HG02885 (cell line): ENCODE measurements around the gene KCNG2.

Experiments used
- ATAC-seq: cut with Tn5 transposase; IDR thresholded peaks from one replicate; pipeline ENCODE4 v1.9.1; 2021; ENCODE audit warnings: mild to moderate bottlenecking; ENCODE audit not compliant: unreplicated experiment, poor library complexity

Gene KCNG2

DNA sequence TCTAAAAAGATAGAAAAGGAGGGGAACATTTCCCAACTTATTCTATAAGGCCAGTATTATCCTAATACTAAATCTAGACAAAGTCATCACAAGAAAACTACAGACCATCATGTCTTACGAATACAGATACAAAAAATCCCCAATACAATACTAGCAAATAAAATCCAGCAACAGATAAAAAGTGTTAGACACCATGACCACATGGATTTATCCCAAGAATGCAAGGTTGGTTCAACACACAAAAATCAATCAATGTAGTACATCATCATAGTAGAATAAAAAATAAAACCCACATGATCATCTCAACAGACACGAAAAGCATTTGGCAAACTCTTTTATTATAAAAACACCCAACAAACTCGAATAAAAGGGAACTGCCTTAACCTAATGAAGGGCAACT, 135.2 kb downstream of the KCNG2 start:
- ATAC-seq, result no peak

- ATAC-seq, result no peak
These were observed 136.0 kb downstream of the KCNG2 start for GRCh38 chr18:79933765-79934164.

- ATAC-seq, result no peak
These were observed 136.8 kb downstream of the KCNG2 start for GRCh38 chr18:79934311-79935097.

- ATAC-seq, result no peak
These were observed 137.4 kb downstream of the KCNG2 start for GRCh38 chr18:79935098-79935480.

DNA sequence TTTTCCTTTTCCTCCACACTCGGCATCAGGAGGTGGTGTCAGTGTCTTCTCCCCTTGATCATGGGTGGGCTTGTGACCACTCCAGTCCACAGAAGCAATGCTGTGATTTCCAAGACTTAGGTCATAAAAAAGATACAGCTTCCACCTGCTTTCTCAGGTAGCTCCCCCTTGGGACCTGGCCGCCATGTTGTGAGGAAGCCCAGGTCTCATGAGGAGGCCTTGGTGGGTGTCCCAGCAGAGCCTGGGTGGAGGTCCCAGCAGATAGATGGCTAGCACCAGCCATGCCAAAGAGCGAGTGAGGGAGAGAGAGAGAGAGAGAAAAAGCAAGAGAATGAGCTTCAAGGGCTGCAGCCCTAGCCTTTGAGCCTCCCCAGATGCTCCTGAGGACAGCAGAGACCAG, 137.8 kb downstream of the KCNG2 start:
- no peak for ATAC-seq

- ATAC-seq, result no peak
These were observed 138.2 kb downstream of the KCNG2 start for GRCh38 chr18:79935925-79936324.

- no peak for ATAC-seq
These were observed 138.9 kb downstream of the KCNG2 start for GRCh38 chr18:79936641-79937040.

DNA sequence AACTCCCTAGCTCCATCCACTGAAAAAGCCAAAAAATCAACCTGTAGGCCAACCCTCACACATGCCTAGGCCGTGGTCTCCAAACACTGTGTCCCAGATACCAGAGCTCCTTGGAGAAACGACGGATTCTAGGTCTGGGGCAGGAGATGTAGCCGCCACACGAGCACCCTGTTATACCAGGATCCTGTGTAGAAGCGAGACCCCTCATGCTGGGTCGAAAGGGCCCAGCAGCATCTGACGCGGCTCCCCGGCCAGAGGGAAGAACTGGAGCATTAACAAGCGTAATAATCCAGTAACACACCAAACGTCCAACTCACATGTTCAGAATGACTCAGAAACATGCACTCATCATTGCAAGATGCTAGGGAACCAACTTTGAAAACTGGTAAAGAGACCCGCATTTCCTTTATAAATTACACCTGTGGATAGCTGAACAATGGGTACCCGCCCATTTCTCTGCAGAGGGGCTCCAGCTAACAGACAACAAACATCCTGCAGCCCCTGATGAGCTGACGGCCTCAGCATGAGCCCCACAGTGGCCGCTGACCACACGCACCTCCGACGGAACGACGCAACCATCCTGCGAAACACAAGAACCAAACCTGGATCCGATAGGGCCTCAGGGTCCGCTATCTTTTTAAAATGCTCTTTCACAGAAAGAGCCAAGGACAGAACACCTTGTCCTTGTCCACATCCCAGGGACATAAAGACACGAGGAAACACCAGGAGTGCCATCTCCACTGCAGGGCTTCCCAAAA, 139.5 kb downstream of the KCNG2 start:
- no peak for ATAC-seq

GRCh38 chr18:79938196-79938595, 140.5 kb downstream of the KCNG2 start:
- ATAC-seq, result no peak

DNA sequence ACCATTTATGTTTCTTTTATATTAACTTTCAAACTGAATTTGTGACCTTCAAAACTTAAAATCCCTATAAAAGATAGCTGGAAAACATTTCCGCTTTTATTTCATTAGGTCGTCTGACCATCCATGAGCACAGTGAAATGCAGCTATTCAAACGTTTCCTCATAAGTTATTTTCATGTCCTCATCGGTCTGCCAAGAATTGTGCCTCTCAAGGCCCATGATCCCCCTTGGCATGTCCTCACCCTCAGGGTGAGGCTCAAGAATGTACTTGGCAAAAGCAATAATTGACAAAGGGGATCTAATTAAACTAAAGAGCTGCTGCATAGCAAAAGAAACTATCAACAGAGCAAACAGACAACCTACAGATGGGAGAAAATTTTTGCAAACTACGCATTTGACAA, 141.4 kb downstream of the KCNG2 start:
- no peak for ATAC-seq

- ATAC-seq, result no peak
These were observed 142.5 kb downstream of the KCNG2 start for GRCh38 chr18:79940126-79940813.

DNA sequence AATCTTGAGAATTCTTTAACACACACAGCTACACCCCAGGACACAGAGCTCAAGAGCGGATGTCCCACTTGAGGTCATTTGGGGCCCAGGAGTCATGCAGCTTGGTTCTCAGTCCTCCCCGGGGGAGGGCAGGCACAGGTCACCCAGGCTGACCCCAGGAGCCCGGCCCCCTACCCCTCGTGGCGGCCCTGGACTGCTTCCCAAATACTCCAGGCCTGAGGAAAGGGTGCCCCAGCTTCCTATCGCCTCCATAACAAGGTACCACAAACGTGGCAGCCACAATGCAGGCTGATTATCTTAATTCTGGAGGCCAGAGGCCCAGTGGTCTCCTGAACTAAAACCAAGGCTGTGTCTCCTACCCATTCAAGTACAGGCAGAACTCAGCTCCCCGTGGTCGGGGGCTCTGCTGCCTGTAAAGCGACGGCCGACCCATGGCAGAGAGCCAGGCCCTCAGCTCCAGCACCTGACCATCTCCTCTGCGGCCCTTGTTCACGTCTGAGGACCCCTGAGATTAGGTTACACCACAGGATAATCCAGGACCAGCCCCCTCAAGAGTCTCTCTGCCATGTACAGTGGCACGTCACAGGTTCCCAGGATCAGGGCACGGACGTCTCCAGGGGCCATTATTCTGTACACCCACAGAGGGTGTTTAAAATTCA, 143.2 kb downstream of the KCNG2 start:
- no peak for ATAC-seq

DNA sequence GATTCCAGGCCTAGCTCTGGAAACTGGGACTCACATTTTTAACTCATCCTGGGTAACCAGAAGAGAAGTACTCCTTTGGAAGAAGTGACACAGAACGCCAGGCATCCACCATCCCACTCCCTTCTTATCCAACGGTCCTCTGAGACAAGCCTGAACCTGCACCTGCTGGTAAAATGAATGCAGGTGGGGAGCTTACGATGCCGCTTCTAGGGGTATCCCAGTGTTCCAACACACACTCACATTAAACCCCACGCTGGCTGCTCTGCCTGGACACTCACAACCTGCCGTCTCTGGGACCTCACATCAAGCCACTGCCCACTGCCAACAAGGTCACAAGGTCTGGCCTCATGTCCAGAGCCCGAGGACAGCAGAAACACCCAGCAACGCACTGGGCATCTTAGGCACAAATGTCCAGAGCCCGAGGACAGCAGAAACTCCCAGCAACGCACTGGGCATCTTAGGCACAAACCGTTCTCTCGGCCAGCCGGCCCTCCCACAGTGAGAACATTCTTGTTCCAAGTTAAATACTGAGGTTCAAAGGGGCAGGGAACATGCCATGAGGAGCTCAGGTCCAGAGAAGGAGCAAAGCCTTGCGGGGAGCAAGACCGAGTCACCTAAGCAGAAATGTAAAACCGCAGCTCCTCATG, 143.9 kb downstream of the KCNG2 start:
- ATAC-seq, result no peak

DNA sequence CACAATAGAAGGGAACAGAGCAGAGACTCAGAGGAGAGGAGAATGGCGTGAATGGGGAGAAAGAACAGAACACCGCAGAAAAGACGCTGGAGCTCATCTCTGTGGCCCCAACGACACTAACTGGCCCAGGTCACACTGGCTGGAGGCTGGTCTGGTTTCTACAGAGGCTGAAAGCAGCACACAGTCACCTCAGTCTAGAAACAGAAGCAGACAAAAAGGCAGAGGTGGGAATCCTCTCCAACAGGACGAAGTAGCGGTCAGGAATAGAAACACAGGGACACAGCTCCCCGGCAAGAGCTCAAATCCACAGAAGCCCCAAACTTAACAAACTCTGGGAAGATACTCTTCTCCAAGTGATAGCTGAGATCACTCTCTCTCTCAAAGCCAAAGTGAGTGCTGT, 144.5 kb downstream of the KCNG2 start:
- no peak for ATAC-seq

GRCh38 chr18:79942786-79943607, 145.3 kb downstream of the KCNG2 start:
- no peak for ATAC-seq

GRCh38 chr18:79943608-79944125, 145.9 kb downstream of the KCNG2 start:
- no peak for ATAC-seq

DNA sequence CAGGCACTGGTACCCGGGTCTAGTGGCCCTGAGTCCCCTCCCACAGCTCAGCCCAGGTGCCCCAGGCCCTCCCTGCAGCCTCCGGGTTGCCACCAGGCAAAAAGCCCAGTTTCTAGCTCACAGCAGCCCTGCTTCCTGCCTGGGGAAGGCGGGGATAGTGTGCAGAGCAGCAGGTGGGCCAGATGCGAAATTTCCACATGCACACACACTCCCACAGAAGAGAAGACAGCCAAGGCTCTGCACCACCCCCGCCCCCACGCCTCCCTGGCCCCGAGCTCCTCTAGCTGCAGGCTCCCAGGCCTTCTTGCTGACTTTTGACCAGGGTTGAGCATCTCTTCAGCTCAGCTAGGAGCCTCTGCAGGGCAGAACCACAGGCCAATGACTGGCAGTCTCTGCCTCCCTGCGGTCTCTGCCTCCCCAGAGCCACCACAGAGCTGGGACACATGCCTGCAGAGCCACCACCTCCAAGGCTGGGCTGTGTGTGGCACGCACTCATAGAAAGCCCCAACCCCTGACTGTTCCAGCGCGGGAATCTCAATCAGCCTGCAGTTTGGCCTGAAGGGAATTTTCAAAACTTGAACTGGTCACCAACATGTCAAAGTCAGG, 146.5 kb downstream of the KCNG2 start:
- peak; percentile 59 for ATAC-seq

DNA sequence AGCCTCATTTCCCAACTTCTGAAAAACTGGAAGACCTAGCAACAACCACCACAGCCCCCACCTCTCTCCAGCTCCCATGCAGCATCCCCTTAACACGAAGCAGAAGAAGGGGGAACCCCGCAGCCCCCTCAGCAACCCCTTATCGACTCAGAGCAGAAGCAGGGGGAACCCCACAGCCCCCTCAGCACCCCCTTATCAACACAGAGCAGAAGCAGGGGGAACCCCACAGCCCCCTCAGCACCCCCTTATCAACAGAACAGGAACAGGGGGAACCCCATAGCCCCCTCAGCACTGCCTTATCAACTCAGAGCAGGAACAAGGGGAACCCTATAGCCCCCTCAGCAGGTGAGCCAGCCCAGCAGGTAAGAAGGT, 147.0 kb downstream of the KCNG2 start:
- ATAC-seq, result peak; percentile 24
